Esophagus squamous epithelium (tissue), 5 donors: ENCODE measurements around the gene SPAM1. TPM values are rescaled to one million over a fixed set of nuclear protein-coding genes. Genes with fewer than 3 reads are reported as not detected.

Experiments
- DNase-seq: peaks from one replicate; lab custom pipeline; 2025; lab: John Stamatoyannopoulos, UW
- H3K27ac ChIP-seq, 4 donors: fragments of 200-600 bp; sonication (generic); one replicate each; pipeline ENCODE4 v1.5.1; 2016 to 2019; ENCODE audit warnings: mild to moderate bottlenecking in 1 of 4
- H3K27me3 ChIP-seq, 4 donors: fragments of 200-600 bp; sonication (generic); 1 replicate in 3 of 4; 2 replicates in 1 of 4; pipeline versions ENCODE4 v1.5.1 to v1.6.0; 2017 to 2021; ENCODE audit warnings: antibody characterized with exemption in 1 of 4
- H3K36me3 ChIP-seq, 3 donors: fragments of 200-600 bp; sonication (generic); one replicate each; pipeline ENCODE4 v1.5.1; 2016 to 2019
- H3K4me1 ChIP-seq, 3 donors: fragments of 200-600 bp; sonication (generic); one replicate each; pipeline ENCODE4 v1.5.1; 2017 to 2019
- H3K4me3 ChIP-seq, 4 donors: fragments of 200-600 bp; sonication (generic); 1 replicate in 3 of 4; 2 replicates in 1 of 4; pipeline ENCODE4 v1.5.1; 2016 to 2019; ENCODE audit warnings: mild to moderate bottlenecking in 2 of 4, moderate library complexity in 1 of 4
- H3K9me3 ChIP-seq, 3 donors: fragments of 200-600 bp; sonication (generic); one replicate each; pipeline ENCODE4 v1.5.1; 2016 to 2019
- POLR2A ChIP-seq, 4 donors: fragments of 450-650 bp; IDR thresholded peaks; one replicate each; pipeline ENCODE4 v1.6.1; 2017; ENCODE audit warnings: antibody characterized with exemption in 4 of 4, mild to moderate bottlenecking in 4 of 4, moderate library complexity in 3 of 4
- WGBS, 2 donors: methylation state at CpG; one replicate each; pipeline ENCODE4 v1.1.5; 2018; 5-methylcytosine and 5-hydroxymethylcytosine counted together
- intact Hi-C: fragments of 100-400 bp; cut with DNase I; formaldehyde crosslinking; loops from one replicate; pipeline ENCODE4 v1.15.0; 2022
- total RNA-seq, 4 donors: library from RNA; depleted of rRNA; stranded (reverse); fragments of >200 nt; gene quantifications; one replicate each; pipeline ENCODE4 v1.1.0, GENCODE V29; 2016
- TF ChIP-seq, protein P1 (sequence below), 6 experiments: fragments of 450-650 bp in 4 of 6; fragments of 200-600 bp in 2 of 6; sonication (generic) in 2 of 6; IDR thresholded peaks; one replicate each; pipeline ENCODE4 v1.5.1; 2016 to 2019; ENCODE audit warnings: antibody characterized with exemption in 6 of 6, mild to moderate bottlenecking in 4 of 6, moderate library complexity in 4 of 6
- donor health status: DM: yes; HTN: yes; CAD: no.

The SPAM1 gene
- total RNA-seq, 4 donors from 2014 or later = not detected

DNA sequence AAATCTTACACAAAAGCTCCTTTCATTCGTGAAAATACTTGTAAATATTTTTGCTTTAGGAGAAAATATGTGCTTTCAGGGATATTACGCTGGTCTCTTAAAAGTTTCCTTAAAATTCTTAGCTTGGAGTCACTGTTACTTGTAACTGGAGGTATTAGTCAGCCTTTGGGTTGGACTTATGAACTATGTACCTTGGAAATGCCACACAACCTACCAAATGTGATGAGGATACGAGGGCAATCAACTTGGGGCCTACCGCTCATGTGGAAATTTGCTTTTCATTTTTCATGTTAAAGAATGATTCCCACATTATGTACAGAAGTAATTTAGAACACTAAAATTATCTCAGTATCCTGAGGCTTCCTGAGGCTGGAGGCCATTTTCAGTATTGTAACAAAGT is 23.1 kb downstream of the SPAM1 start:
- intact Hi-C loops = no loop called here
- Histone ChIP-seq H3K4me3 (no peak overlapping the region), H3K27ac (no peak overlapping the region), H3K36me3 (no peaks in the 10 kb centered on the region), H3K4me1 (no peaks in the 10 kb centered on the region), H3K9me3 (no peaks in the 10 kb centered on the region), H3K27me3 (no peaks in the 10 kb centered on the region)
- WGBS, 2 donors = 68 to 73% methylated on average over 4 of the region's 4 CpGs
- no peak for DNase-seq
- TF ChIP-seq, protein P1, sequence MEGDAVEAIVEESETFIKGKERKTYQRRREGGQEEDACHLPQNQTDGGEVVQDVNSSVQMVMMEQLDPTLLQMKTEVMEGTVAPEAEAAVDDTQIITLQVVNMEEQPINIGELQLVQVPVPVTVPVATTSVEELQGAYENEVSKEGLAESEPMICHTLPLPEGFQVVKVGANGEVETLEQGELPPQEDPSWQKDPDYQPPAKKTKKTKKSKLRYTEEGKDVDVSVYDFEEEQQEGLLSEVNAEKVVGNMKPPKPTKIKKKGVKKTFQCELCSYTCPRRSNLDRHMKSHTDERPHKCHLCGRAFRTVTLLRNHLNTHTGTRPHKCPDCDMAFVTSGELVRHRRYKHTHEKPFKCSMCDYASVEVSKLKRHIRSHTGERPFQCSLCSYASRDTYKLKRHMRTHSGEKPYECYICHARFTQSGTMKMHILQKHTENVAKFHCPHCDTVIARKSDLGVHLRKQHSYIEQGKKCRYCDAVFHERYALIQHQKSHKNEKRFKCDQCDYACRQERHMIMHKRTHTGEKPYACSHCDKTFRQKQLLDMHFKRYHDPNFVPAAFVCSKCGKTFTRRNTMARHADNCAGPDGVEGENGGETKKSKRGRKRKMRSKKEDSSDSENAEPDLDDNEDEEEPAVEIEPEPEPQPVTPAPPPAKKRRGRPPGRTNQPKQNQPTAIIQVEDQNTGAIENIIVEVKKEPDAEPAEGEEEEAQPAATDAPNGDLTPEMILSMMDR (IDR thresholded peaks at IDR 0.05) = no peak
- TF ChIP-seq POLR2A (IDR thresholded peaks at IDR 0.05) = no peak

DNA sequence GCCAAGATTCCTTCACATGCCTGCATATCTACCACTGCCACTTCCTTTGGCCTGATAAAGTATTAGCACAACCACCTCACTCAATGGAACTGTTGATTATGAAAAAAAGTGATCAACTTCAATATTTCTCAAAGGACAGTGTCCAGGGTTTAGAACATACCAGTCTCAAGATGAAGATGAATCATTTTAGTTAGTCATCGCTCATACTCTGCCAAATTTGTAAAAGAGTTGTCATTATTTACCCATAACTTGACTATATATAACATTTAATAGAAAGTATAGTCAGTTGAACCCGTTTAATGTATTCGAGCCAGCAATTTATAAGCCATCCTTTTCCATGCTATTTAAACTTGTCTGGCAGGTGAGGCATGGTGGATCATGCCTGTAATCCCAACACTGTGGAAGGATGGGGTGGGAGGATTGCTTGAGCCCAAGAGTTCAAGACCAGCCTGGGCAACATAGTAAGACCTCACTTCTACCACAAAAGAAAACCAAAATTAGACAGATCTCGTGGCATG is 33.2 kb downstream of the SPAM1 start:
- TF ChIP-seq, protein P1 (IDR thresholded peaks at IDR 0.05) = no peak
- TF ChIP-seq POLR2A (IDR thresholded peaks at IDR 0.05) = no peak
- DNase-seq = no peak
- no peaks in the 10 kb centered on the region for H3K4me1 ChIP-seq
- WGBS, 2 donors = 46 to 60% methylated on average over 4 of the region's 4 CpGs
- H3K27me3 ChIP-seq = no peaks in the 10 kb centered on the region
- H3K36me3 ChIP-seq = no peaks in the 10 kb centered on the region
- no peak overlapping the region for H3K4me3 ChIP-seq
- no peak overlapping the region for H3K27ac ChIP-seq
- no peaks in the 10 kb centered on the region for H3K9me3 ChIP-seq
- intact Hi-C loops = no loop called here

DNA sequence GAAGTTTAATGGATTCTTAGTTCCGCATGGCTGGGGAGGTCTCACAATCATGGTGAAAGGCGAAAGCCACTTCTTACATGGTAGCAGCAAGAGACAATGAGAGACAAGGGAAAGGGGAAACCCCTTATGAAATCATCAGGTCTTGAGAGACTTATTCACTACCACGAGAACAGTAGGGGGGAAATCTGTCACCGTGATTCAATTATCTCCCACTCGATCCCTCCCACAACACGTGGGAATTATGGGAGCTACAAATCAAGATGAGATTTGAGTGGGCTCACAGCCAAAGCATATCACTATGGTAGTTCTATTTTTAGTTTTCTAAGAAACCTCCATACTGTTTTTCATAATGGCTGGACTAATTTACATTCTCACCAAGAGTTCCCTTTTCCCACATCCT is 36.7 kb downstream of the SPAM1 start:
- Histone ChIP-seq H3K27me3 (no peaks in the 10 kb centered on the region), H3K4me3 (no peak overlapping the region), H3K36me3 (no peaks in the 10 kb centered on the region), H3K27ac (no peak overlapping the region), H3K9me3 (no peaks in the 10 kb centered on the region), H3K4me1 (no peaks in the 10 kb centered on the region)
- intact Hi-C loops = no loop called here
- no peak for DNase-seq
- TF ChIP-seq, protein P1 (IDR thresholded peaks at IDR 0.05) = no peak
- 47 to 52% methylated on average over 6 of the region's 6 CpGs for WGBS, 2 donors

DNA sequence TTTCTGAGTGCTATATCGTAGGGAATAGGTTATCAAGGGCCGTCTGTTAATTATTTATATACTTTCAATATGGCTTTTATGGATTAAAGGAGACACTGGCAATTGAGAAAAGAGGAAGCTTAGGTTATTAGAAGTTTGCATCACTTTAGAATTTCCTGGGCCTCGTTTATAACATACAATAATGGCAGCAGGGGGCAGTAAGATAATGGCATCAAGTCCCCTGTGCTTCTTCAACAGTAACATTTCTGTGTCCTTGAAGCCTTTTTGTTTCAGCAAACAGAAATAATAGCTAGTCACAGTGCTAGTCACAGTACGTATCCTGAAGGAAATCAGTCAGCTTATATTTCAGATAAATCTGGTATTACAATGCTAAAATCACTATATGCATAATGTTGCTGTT is 41.9 kb downstream of the SPAM1 start:
- H3K27me3 ChIP-seq = no peaks in the 10 kb centered on the region
- no peaks in the 10 kb centered on the region for H3K4me1 ChIP-seq
- H3K36me3 ChIP-seq = no peaks in the 10 kb centered on the region
- no peak for TF ChIP-seq POLR2A (IDR thresholded peaks at IDR 0.05)
- TF ChIP-seq, protein P1 (IDR thresholded peaks at IDR 0.05) = no peak
- no peak overlapping the region for H3K4me3 ChIP-seq
- WGBS, 2 donors = 56 to 58% methylated on average over 4 of the region's 4 CpGs
- intact Hi-C loops = no loop called here
- H3K27ac ChIP-seq = no peak overlapping the region
- DNase-seq = no peak
- no peaks in the 10 kb centered on the region for H3K9me3 ChIP-seq

DNA sequence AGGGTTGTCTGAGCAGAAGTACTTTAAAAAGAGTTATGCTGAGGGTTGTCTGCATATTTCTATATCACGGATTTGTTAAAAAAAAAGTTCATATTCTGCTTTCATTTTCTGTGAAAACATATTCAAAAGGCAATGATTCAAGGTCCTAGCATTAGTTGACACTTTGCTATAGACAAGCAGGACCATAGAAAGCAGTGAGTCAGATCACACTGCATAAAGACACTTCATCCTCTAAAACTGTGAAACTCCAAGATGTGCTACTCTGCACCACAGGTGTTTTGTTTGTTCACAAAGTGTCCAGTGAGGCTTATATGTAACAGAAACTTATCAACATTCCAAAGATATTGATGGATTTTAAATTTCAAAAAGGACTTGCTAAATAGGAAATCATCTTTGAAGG is 47.0 kb downstream of the SPAM1 start:
- TF ChIP-seq, protein P1 (IDR thresholded peaks at IDR 0.05) = no peak
- no peak for TF ChIP-seq POLR2A (IDR thresholded peaks at IDR 0.05)
- Histone ChIP-seq H3K9me3 (no peaks in the 10 kb centered on the region), H3K4me1 (no peaks in the 10 kb centered on the region), H3K4me3 (no peak overlapping the region), H3K27me3 (no peaks in the 10 kb centered on the region), H3K36me3 (no peaks in the 10 kb centered on the region), H3K27ac (no peak overlapping the region)
- 43 to 54% methylated on average over 1 of the region's 1 CpG for WGBS, 2 donors
- intact Hi-C loops = no loop called here
- no peak for DNase-seq
